Lower leg skin (tissue), 3 donors: ENCODE results near the gene SLC48A1.

ENCODE experiments used
- POLR2A ChIP-seq, 2 donors: fragments of 450-650 bp; IDR thresholded peaks; one replicate each; pipeline ENCODE4 v1.6.1; 2016 to 2017; ENCODE audit warnings: antibody characterized with exemption in 2 of 2, mild to moderate bottlenecking in 1 of 2, moderate library complexity in 1 of 2
- TF ChIP-seq, protein P1 (sequence below), 3 donors: fragments of 450-650 bp; IDR thresholded peaks; one replicate each; pipeline ENCODE4 v1.5.1; 2016; ENCODE audit warnings: antibody characterized with exemption in 3 of 3, mild to moderate bottlenecking in 3 of 3, moderate library complexity in 2 of 3

DNA sequence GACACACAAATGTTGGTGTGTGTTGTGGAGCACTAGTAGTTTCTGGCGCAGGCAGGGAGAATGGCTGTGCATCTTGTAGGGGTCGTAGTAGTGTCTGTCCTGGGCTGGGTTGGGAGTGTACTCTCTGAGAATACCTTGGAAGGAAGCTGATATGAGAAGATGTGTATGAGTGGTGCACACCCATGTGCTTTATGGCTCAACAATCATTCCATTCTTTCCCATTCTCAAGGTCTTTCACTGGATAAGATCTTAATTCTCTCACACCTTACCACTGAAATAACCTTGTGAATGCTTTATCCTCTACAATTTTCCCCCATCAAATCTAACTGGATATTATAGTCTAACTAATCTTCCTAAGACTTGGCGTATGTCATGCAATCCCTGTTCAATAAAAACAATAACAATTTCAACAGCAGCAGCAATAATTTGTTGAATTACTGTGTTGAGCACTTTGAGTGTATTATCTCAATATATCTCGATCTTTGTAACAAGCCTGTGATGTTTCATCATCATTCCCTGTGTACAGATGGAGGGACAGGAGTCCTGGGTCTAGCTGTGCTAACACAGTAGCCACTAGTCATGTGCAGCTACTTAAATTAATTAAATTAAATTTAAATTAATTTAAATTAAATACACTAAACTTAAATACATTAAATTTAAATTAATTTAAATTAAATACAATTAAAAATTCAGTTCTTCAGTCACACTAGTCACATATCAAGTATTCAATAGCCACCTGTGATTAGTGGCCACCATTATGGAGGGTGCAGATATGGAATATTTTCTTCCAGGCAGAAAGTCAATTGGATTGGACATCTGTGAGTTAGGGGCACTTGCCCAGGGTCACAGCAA lies 3.6 kb upstream of the SLC48A1 start:
- TF ChIP-seq, protein P1, sequence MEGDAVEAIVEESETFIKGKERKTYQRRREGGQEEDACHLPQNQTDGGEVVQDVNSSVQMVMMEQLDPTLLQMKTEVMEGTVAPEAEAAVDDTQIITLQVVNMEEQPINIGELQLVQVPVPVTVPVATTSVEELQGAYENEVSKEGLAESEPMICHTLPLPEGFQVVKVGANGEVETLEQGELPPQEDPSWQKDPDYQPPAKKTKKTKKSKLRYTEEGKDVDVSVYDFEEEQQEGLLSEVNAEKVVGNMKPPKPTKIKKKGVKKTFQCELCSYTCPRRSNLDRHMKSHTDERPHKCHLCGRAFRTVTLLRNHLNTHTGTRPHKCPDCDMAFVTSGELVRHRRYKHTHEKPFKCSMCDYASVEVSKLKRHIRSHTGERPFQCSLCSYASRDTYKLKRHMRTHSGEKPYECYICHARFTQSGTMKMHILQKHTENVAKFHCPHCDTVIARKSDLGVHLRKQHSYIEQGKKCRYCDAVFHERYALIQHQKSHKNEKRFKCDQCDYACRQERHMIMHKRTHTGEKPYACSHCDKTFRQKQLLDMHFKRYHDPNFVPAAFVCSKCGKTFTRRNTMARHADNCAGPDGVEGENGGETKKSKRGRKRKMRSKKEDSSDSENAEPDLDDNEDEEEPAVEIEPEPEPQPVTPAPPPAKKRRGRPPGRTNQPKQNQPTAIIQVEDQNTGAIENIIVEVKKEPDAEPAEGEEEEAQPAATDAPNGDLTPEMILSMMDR (IDR thresholded peaks at IDR 0.05), result no peak
- no peak for TF ChIP-seq POLR2A (IDR thresholded peaks at IDR 0.05)
